Measurements from ENCODE around the gene CEL.

Gene CEL

DNA sequence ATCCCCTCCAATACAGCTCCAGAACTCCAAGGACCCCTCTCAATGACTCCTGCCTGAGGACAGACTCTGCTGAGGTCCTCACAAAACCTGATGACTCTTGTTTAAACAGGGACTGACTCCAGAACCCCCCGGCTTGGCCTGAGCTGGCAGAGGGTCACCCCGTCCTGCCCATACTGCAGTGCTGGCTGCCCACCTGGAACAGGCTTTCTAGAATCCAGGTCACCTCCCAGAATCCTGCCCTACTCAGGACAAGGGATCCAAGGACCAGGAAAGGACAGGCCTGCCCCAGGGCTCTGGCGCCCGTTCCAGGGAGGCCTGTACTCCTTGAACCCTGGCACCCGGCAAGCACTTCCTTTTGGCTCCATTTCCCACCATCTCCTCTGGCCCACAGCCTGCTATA lies 37.1 kb downstream of the CEL start:
- no peak for TF ChIP-seq CTCF (conservative IDR thresholded peaks at IDR 0.05; ENCODE audit: low read depth, low read length)
- DNase-seq (ENCODE audit: low read depth), result no peak
- no peak overlapping the region for H3K4me3 ChIP-seq (ENCODE audit: low read length)

DNA sequence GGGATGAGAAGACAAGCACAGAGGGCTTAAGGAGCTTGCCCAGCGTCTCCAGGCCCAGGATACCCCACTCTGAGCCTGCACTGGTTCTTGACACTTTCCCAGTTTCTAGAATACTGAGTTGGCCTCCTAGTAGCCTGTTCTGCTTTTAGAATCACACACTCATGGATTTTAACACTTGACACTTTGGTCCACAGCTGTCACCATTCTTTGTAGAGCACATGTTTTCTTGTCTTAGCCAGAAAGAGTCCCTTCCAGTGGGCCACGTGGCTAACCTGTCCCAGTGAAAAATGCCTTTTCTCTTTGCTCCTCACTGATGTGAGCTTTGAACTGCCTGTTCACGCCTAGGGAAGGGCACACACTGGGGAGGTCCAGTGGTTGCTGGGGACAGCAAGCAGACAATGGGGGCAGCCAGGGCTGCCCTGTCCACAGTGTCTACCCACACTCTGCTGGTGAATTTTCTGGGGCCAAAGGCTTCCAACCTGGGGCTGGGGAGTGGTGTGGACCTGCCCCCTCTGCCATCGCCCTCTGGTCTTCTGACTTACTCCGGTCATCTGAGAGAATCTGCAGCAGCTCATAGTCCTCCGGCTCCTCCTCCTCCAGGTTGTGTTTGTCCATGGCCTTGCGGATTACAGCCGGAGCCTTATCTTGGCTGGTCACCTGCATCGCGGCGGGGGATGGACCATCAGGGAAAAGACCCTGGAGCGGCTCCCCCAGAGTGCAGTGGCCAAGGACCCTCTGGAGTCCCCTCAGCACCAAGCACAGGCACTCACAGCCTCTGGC lies 38.1 kb downstream of the CEL start:
- no peak for TF ChIP-seq CTCF (conservative IDR thresholded peaks at IDR 0.05; ENCODE audit: low read depth, low read length)
- DNase-seq (ENCODE audit: low read depth), result no peak
- no peak overlapping the region for H3K4me3 ChIP-seq (ENCODE audit: low read length)

DNA sequence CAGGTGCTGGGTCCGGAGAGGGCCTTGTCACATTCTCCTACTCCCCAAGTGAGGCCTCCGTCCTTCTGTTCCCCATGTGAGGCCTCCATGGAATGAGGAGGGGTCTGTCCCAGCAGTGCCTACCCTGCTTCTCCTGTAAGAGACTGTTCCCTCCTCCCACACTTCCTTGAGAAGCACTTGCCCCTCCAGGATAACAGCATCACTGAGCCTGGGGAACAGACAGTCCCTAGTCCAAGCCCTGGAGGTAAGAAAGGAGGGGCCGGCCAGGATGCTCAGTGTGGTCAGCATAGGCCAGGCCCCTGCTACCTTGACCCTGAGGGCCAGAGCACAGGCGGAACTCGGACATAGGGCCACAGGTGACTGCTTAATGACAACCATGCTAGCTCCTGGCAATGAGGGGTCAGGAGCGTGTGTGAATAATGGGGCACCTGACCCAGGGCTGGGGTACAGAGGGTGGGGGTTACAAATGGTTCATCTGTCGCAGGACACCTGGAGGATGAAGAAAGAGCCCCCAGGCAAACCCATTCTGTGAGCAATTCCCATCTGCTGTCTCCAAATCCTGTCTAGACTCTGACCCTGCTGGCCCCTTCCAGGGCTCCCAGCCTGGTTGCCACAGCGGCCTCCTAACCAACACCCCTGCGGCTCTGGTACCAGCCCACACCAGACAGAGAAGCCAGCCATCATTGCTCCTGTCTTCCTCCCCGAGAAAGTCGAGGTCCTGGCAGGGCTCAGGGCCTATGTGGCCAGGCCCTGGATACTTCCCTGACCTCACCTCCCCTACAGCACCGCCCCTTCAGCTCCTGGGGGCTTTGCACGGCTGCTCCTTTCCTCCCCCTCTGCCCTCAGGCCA lies 39.0 kb downstream of the CEL start:
- no peak for DNase-seq (ENCODE audit: low read depth)
- no peak for TF ChIP-seq CTCF (conservative IDR thresholded peaks at IDR 0.05; ENCODE audit: low read depth, low read length)
- no peak overlapping the region for H3K4me3 ChIP-seq (ENCODE audit: low read length)

DNA sequence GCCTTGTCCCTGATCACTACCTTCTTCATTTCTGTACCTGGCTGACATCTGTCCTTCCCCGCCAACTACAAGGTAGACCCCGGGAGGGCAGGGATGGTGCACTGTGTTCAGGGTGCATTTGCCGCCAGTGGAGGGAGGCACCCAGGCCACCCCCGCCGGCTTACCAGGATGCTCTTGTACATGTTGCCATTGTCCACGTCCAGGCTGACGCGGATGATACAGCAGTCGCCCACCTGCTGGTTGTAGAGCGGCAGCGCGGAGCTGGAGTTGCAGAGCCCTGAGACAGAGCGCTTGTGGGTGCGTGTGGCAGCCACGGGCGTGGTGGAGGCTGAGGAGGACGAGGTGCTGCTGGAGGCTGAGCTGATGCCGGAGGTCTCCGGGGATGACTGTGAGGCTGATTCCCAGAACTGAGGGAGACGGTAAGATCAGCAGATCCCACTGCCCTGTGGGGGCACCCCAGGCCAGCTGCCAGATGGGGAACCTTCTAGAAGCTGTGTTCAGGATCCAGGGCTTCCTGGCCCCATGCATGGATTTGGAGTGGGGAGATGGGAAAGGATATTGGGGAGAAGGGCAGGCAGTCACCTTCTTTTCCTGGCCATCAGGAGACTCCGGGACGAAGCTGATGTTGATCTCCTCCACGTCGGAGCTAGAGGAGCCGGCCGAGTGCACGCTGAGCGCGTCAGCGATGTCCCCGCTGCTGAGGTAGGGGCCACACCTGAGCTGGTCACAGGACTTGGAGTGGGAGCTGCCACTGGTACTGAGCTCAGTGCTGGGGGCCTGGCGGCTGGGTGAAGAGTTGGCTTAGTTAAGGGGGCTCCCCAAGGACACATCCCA lies 39.8 kb downstream of the CEL start:
- DNase-seq (ENCODE audit: low read depth), result no peak
- H3K4me3 ChIP-seq (ENCODE audit: low read length), result no peak overlapping the region
- no peak for TF ChIP-seq CTCF (conservative IDR thresholded peaks at IDR 0.05; ENCODE audit: low read depth, low read length)

DNA sequence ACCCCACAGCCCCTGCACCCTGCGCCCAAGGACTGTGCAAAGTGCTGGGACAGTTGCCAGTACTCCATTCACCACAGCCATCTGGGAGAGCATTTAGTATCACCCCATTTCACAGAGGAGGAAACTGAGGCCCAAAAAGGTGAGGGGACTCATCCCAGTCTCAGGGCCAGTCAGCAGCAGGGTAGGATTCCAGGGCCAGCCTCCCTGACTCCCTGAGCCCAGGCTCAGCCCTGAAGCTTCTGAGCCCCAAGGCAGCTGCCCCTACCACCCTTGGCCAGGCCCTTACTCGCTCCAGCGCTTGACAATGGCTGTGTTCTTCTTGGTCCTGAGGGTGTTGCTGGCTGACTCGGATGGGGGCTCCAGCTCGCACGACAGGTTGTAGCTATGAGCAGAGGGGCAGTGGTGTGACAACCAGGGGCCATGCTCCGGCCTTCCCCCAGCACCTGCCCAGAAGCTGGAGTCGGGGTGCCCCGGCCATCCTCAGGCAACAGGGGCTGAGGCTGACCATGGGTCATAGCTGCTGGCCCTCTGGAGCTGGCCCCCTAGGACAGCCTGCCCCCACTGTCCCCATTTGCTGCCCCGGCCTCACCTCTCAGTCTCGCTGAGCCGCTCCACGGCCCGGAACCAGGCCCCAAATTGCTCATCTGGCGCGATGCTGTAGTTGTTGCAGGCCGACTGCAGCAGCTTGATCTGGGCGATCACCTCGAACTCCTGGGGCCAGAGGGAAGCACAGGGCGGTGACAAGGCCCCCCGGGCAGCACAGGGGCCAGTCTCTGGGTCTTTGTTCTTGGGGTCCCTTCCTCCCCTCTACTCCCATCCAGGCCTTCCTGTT lies 40.6 kb downstream of the CEL start:
- no peak for DNase-seq (ENCODE audit: low read depth)
- no peak for TF ChIP-seq CTCF (conservative IDR thresholded peaks at IDR 0.05; ENCODE audit: low read depth, low read length)
- no peak overlapping the region for H3K4me3 ChIP-seq (ENCODE audit: low read length)

Data from retinal pigment epithelial cell (primary cell).